MM.1S (cell line): ENCODE results near the gene NUB1.

Source experiments
- DNase-seq: peaks from one replicate; pipeline ENCODE4 v3.0.0-alpha.2; 2015
- H2AFZ ChIP-seq: fragments of 300-600 bp; sonication (generic); 2 replicates; pipeline ENCODE4 v1.6.0; 2016; ENCODE audit warnings: antibody characterized with exemption, low read length
- H3F3A ChIP-seq: fragments of 300-600 bp; sonication (generic); 2 replicates; pipeline ENCODE4 v1.6.1; 2016; ENCODE audit warnings: mild to moderate bottlenecking, antibody characterized with exemption, low read length, moderate library complexity, mixed read lengths; ENCODE audit not compliant: insufficient read depth
- H3K27ac ChIP-seq: fragments of 300-600 bp; sonication (generic); 2 replicates; pipeline ENCODE4 v1.5.1; 2016; ENCODE audit warnings: mild to moderate bottlenecking, low read length
- H3K27me3 ChIP-seq: fragments of 300-600 bp; sonication (generic); replicated peaks from 2 replicates; pipeline ENCODE4 v1.6.0; 2016; ENCODE audit warnings: low read length; ENCODE audit not compliant: insufficient read depth
- H3K36me3 ChIP-seq: fragments of 300-600 bp; sonication (generic); replicated peaks from 2 replicates; pipeline ENCODE4 v1.6.1; 2016; ENCODE audit warnings: mild to moderate bottlenecking, low read length, mixed read lengths; ENCODE audit not compliant: insufficient read depth
- H3K4me1 ChIP-seq: fragments of 300-600 bp; sonication (generic); 2 replicates; pipeline ENCODE4 v1.6.1; 2016; ENCODE audit warnings: low read length, mixed read lengths
- H3K4me2 ChIP-seq: fragments of 300-600 bp; sonication (generic); 2 replicates; pipeline ENCODE4 v1.6.0; 2016; ENCODE audit warnings: low read depth, low read length
- H3K4me3 ChIP-seq: fragments of 300-600 bp; sonication (generic); 2 replicates; pipeline ENCODE4 v1.5.1; 2016; ENCODE audit warnings: low read length, mixed read lengths
- H3K79me2 ChIP-seq: fragments of 300-600 bp; sonication (generic); 2 replicates; pipeline ENCODE4 v1.6.1; 2016; ENCODE audit warnings: mixed run types, low read length, mixed read lengths
- H3K9ac ChIP-seq: fragments of 300-600 bp; sonication (generic); 2 replicates; pipeline ENCODE4 v1.6.1; 2016; ENCODE audit warnings: low read length, mixed read lengths
- H3K9me2 ChIP-seq: fragments of 300-600 bp; sonication (generic); replicated peaks from 2 replicates; pipeline ENCODE4 v1.6.1; 2016; ENCODE audit warnings: mild to moderate bottlenecking, low read length, mixed read lengths; ENCODE audit not compliant: insufficient read depth
- H3K9me3 ChIP-seq: fragments of 300-600 bp; sonication (generic); replicated peaks from 2 replicates; pipeline ENCODE4 v1.6.1; 2016; ENCODE audit warnings: mild to moderate bottlenecking, low read length, mixed read lengths; ENCODE audit not compliant: insufficient read depth
- H4K20me1 ChIP-seq: fragments of 300-600 bp; sonication (generic); 2 replicates; pipeline ENCODE4 v1.6.1; 2016; ENCODE audit warnings: mild to moderate bottlenecking, low read length, moderate library complexity, mixed read lengths; ENCODE audit not compliant: insufficient read depth
- EZH2 ChIP-seq: fragments of 300-600 bp; sonication (generic); optimal IDR thresholded peaks from 2 replicates; pipeline ENCODE3; 2017; ENCODE audit warnings: low read depth, mild to moderate bottlenecking, antibody characterized with exemption, low read length, mixed read lengths
- EZH2phosphoT487 ChIP-seq: fragments of 300-600 bp; sonication (generic); IDR thresholded peaks from 2 replicates; pipeline ENCODE4 v1.6.1; 2018; ENCODE audit warnings: antibody characterized with exemption, low read length
- TF ChIP-seq, protein P1 (sequence below): fragments of 300-600 bp; sonication (generic); IDR thresholded peaks from 2 replicates; pipeline ENCODE4 v1.5.1; 2016; ENCODE audit warnings: antibody characterized with exemption, low read length, mixed read lengths

Gene NUB1

GRCh38 chr7:151420144-151420543 is 78.5 kb downstream of the NUB1 start:
- Histone ChIP-seq H3K4me1 (no peaks in the 10 kb centered on the region), H3K27ac (no peak overlapping the region), H3K4me2 (no peak overlapping the region), H3K9ac (no peak overlapping the region), H3K79me2 (no peaks in the 10 kb centered on the region), H3F3A (no peaks in the 10 kb centered on the region), H3K27me3 (no peaks in the 10 kb centered on the region; the same call in 1 of the 2 replicates), H4K20me1 (no peaks in the 10 kb centered on the region), H3K9me3 (no peaks in the 10 kb centered on the region), H3K36me3 (no peaks in the 10 kb centered on the region), H2AFZ (no peak overlapping the region), H3K4me3 (no peak overlapping the region), H3K9me2 (no peaks in the 10 kb centered on the region)
- DNase-seq, result no peak
- TF ChIP-seq EZH2phosphoT487, result no peak

- Histone ChIP-seq H3K27ac (no peak overlapping the region), H3K27me3 (no peaks in the 10 kb centered on the region; the same call in 1 of the 2 replicates), H2AFZ (no peak overlapping the region), H3K4me1 (no peaks in the 10 kb centered on the region), H3F3A (no peaks in the 10 kb centered on the region), H3K36me3 (no peaks in the 10 kb centered on the region), H4K20me1 (no peaks in the 10 kb centered on the region), H3K9me3 (no peaks in the 10 kb centered on the region), H3K79me2 (no peaks in the 10 kb centered on the region), H3K4me2 (no peak overlapping the region), H3K4me3 (no peak overlapping the region), H3K9me2 (no peaks in the 10 kb centered on the region), H3K9ac (no peak overlapping the region)
- DNase-seq, result no peak
- TF ChIP-seq, protein P1, sequence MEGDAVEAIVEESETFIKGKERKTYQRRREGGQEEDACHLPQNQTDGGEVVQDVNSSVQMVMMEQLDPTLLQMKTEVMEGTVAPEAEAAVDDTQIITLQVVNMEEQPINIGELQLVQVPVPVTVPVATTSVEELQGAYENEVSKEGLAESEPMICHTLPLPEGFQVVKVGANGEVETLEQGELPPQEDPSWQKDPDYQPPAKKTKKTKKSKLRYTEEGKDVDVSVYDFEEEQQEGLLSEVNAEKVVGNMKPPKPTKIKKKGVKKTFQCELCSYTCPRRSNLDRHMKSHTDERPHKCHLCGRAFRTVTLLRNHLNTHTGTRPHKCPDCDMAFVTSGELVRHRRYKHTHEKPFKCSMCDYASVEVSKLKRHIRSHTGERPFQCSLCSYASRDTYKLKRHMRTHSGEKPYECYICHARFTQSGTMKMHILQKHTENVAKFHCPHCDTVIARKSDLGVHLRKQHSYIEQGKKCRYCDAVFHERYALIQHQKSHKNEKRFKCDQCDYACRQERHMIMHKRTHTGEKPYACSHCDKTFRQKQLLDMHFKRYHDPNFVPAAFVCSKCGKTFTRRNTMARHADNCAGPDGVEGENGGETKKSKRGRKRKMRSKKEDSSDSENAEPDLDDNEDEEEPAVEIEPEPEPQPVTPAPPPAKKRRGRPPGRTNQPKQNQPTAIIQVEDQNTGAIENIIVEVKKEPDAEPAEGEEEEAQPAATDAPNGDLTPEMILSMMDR, result no peak
- no peak for TF ChIP-seq EZH2
- no peak for TF ChIP-seq EZH2phosphoT487
Measured at GRCh38 chr7:151422212-151422611, 80.6 kb downstream of the NUB1 start.

- no peaks in the 10 kb centered on the region; the same call in 1 of the 2 replicates for H3K27me3 ChIP-seq
- no peak overlapping the region for H3K27ac ChIP-seq
- no peaks in the 10 kb centered on the region for H3K36me3 ChIP-seq
- no peaks in the 10 kb centered on the region for H3K9me3 ChIP-seq
- no peak overlapping the region for H3K4me3 ChIP-seq
- DNase-seq, result no peak
- no peak overlapping the region for H2AFZ ChIP-seq
- H3K9me2 ChIP-seq, result no peaks in the 10 kb centered on the region
- H3K79me2 ChIP-seq, result no peaks in the 10 kb centered on the region
- no peaks in the 10 kb centered on the region for H4K20me1 ChIP-seq
- H3K4me1 ChIP-seq, result no peaks in the 10 kb centered on the region
- H3K4me2 ChIP-seq, result no peak overlapping the region
- H3K9ac ChIP-seq, result no peak overlapping the region
- TF ChIP-seq EZH2phosphoT487 (no peak), EZH2 (no peak)
- TF ChIP-seq, protein P1, result no peak
- no peaks in the 10 kb centered on the region for H3F3A ChIP-seq
Measured at GRCh38 chr7:151423226-151423625, 81.6 kb downstream of the NUB1 start.

GRCh38 chr7:151423936-151424335 is 82.3 kb downstream of the NUB1 start:
- Histone ChIP-seq H3K9me3 (no peaks in the 10 kb centered on the region), H3K9me2 (no peaks in the 10 kb centered on the region), H3K36me3 (no peaks in the 10 kb centered on the region), H3K27ac (no peak overlapping the region), H3K9ac (no peak overlapping the region), H3K4me3 (no peak overlapping the region), H4K20me1 (no peaks in the 10 kb centered on the region), H3K79me2 (no peaks in the 10 kb centered on the region), H3K27me3 (no peaks in the 10 kb centered on the region; the same call in 1 of the 2 replicates), H2AFZ (no peak overlapping the region), H3K4me2 (no peak overlapping the region), H3F3A (peaks cover 1% of the 10 kb centered on the region; the same call in 1 of the 2 replicates), H3K4me1 (peaks cover 2% of the 10 kb centered on the region)
- DNase-seq, result no peak
- TF ChIP-seq EZH2phosphoT487 (no peak), EZH2 (no peak)
- TF ChIP-seq, protein P1, result no peak
